Gastroesophageal sphincter (tissue), 3 donors: ENCODE measurements around the gene RAP1A.

Source experiments
- CTCF ChIP-seq, 4 experiments: fragments of 200-600 bp in 2 of 4; fragments of 450-650 bp in 2 of 4; sonication (generic) in 1 of 4; IDR thresholded peaks; one replicate each; pipeline ENCODE4 v1.5.1; 2017 to 2019; ENCODE audit warnings: antibody characterized with exemption in 4 of 4, mild to moderate bottlenecking in 2 of 4, moderate library complexity in 2 of 4
- POLR2AphosphoS5 ChIP-seq: sonication (generic); formaldehyde crosslinking; IDR thresholded peaks from one replicate; pipeline ENCODE4 v1.6.1; 2017; ENCODE audit warnings: antibody characterized with exemption

- TF ChIP-seq POLR2AphosphoS5 = no peak
- TF ChIP-seq CTCF (IDR thresholded peaks at IDR 0.05) = no peak
Measured at GRCh38 chr1:111761717-111762116, 142.1 kb downstream of the RAP1A start.
